Measurements from ENCODE around the gene EXOC3L2. TPM values are rescaled to one million over a fixed set of nuclear protein-coding genes. Genes with fewer than 3 reads are reported as not detected.
"Not testable (repeated sequence)": the region's sequence is repeated elsewhere in the genome, so short reads cannot be mapped to it uniquely, and the experiment has no call there.

EXOC3L2 gene
- total RNA-seq: 9.0 TPM

DNA sequence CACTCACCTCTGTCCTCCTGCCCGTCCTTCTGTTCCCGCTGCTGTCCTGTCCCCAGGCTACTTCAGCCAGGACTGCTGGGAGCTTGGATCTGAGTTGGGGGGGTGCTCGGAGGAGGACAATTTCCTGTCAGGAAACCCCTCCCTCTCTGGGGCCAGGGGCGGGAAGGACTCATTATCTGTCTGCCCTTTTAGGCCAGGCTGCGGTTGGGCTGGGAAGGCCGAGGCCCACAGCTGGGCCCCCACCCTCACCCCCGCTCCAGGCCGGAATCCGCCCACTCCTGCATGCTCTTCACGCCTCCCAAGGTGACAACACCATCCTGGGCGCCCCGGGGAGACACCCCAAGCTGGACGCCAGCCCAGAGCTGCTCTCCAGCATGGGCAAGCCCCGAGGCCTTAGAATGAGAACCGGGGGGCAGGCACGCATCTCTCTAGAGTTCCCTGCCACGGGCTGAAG, at the start of gene EXOC3L2:
Gene EXOC3L2 (minus strand): TSS at position 74 of the 454 bp plus-strand sequence. CDS start 6,362 bp downstream, outside the sequence.
- DNase-seq (ENCODE audit: low spot score): no peak

DNA sequence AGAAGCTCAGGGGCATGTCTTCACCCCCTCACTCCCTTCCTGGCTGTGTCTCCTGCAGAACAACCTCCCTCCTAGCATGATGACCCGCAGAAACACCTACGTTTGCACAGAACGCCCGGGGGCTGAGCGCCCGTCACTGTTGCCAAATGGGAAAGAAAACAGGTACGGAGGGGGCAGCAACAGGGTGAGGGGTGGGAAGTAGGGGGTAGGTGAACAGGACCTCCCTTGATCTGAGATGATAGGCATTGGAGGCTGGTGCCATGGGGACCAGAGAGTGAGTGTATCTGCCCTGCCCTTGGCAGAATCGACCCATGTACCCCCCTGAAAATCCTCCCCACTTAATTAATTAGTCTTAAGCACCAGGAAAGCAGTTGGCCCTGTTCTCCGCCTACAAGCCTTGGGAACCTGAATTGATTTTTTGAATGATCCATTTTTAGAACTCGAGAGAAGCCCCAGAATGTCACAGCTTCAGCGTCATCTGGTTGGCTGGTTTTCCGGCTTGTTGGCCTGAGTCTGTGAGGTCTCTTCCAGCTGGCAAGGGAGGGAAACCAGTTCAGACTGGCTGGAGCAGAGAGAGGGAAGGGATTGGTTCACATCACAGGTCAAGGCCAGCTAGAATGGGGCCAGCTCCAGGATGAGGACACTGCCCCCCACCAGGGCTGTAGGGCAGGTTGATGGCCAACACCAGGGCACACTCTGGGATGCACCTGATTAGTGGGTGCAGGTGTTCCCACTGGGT, 49.3 kb upstream of the EXOC3L2 start:
- peak; percentile 82 for DNase-seq (ENCODE audit: low spot score)

DNA sequence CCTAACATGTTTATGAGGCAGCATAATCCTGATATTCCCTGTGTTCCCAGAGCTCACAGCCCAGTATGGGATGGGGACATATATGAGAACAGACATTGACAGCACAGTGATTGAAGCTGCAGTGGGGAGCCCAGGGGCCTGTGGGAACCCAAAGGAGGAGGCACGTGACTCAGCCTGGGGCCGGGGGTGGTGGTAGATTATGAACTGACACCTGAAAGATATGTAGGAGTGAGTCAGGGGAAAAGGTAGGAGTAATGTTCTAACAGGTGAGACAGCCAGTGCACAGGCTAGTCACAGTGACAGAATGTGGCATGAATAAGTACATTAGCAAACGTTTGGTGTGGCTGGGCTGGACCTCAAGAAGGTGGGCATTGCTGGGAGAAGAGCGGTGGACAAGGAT, 48.5 kb upstream of the EXOC3L2 start:
- no peak for DNase-seq (ENCODE audit: low spot score)

DNA sequence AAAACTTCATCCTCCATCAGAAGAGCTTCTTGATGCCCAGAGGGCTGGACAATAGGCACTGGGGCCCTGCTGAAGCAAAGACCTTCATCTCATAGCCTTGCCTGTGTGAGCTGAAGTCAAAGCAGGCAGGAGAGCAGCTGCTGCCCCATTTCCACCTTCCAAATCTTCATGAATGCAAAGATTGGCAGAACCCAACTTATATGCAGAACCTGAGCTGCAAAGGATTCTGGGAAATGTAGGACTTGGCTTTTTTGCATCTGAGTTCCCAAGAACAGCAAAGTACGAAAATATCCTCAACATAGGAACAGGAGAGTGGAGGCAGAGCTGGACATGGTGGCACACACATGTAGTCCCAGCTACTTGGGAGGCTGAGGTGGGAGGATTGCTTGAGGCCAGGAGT, 46.6 kb upstream of the EXOC3L2 start:
- DNase-seq (ENCODE audit: low spot score): no peak

DNA sequence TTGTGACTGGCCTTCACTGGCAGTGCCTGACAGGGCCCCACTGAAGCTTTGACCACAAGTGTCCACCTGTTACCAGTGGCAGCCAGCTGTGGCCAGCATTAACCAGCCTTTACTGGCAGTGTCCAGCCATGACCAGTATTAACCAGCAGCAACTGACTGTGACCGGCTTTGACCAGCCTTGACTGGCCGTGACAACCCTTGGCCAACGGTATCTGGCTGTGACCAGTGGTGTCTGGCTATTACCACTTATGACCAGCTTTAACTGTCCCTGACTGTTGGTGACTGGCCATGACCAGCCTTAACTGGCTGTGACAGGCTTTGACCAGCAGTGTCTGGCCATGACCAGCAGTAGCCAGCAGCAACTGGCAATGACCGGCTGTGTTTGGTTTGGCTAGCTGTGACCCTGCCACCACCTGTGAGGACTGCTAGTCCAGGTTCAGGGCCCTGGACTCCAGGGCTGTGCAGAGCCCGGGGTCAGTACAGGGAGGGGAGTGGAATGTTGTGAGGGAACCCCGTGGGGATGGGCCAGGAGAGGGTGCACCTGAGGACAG, 45.2 kb upstream of the EXOC3L2 start:
- no peak for DNase-seq (ENCODE audit: low spot score)

DNA sequence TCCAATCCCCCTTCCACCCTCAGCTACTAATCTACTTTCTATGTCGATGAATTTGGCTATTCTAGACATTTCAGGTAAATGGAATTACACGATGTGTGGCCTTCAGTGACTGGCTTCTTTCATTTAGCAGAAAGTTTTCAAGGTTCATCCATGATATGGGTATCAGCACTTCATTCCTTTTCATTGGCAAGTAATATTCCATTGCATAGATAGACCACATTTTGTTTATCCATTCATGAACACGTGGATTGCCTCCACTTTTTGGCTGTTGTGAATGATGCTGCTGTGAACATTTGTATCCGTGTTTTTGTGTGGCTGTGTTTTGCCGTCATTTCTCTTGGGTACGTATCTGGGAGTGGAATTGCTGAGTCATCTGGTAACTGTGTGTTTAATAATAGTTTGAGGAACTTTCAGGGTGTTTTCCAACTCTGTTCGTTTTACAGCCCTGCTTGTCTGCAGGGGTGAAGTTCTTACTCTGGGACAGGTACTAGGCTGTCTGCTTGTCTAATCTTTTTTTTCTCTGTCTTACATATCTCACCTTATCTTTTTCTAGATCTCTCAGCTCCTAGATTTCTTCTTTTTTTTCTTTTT, 38.3 kb upstream of the EXOC3L2 start:
- no peak for DNase-seq (ENCODE audit: low spot score)

DNA sequence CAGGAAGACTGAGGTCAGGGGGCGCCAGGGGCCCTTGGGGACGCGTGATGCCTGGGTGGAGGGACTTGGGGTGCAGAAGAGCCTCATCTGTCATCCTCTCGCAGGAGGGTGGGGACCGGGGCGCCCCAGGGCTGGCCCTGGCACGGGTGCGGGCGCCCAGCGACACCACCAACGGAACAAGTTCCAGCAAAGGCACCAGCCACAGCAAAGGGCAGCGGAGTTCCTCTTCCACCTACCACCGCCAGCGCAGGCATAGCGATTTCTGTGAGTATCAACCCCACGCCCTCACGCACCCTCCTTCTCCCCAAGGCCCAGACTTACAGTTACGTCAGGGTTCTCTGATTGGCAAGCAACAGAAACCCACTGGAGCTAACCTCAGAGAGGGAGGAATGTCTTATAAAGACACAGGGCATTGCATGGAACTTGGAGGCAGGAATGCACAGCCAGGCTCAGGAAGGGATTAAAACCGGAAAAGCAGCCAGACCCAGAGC, 35.3 kb upstream of the EXOC3L2 start:
- no peak for DNase-seq (ENCODE audit: low spot score)

DNA sequence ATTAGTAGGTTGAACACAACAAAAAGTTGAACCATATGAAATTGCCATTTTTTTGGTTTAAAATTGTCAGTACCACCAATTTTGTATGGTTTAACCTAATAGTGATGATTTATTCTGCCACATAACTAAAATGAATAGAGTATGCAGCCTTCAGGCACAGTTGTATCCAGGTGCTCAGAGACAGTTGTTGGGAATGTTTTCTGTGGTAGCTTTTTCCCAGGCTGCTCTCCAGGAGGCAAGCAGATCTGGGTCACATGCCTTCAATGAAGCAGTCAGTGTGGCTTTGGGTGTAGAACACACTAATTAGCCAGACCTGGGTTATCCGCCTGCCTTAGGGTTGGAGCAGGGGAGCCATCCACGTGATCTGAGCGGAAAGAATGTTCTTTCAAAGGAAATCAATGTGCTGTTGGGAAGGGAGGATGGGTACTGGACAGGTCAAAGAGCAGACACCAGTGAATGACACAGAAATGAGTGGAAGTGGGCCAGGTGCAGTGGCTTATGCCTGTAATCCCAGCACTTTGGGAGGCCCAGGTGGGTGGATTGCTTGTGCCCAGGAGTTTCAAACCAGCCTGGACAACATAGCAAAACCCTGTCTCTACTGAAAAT, 34.5 kb upstream of the EXOC3L2 start:
- no peak for DNase-seq (ENCODE audit: low spot score)

DNA sequence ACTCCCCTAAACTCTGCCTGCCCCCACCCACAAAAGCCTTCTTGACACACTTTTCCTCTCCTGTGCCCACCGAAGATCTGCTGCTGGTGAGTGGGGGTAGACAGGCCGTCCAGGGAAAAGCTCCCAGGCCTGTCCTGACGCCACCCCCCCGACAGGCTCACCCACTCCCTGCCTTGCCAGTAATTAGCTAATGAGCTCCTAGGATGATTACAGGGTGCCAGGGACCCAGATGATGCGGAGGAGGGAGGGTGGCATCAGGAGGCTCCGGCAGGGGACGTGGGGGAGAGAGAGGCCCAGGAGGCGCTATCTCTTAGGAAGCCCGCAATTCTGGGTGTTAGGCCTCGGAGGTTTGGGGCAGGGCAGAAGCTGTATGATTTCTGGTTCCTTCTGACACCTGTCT, 32.9 kb upstream of the EXOC3L2 start:
- no peak for DNase-seq (ENCODE audit: low spot score)

DNA sequence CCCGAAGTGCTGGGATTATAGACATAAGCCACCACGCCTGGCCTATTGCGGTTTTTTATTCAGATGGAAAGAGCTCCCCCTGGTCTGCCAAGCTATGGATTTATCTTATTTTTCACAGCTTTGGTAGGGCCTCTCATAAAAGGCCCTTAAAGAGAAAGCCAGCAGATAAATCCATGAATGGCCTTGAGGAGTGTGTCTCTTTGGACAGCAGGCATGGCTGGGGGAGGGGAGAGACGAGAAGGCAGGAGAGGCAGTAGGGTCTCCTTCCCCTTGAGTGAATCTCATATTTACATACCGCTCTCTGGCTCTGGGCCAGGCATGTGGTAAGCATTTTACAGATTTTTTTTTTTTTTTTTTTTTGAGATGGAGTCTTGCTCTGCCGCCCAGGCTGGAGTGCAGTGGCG, 31.1 kb upstream of the EXOC3L2 start:
- no peak for DNase-seq (ENCODE audit: low spot score)

DNA sequence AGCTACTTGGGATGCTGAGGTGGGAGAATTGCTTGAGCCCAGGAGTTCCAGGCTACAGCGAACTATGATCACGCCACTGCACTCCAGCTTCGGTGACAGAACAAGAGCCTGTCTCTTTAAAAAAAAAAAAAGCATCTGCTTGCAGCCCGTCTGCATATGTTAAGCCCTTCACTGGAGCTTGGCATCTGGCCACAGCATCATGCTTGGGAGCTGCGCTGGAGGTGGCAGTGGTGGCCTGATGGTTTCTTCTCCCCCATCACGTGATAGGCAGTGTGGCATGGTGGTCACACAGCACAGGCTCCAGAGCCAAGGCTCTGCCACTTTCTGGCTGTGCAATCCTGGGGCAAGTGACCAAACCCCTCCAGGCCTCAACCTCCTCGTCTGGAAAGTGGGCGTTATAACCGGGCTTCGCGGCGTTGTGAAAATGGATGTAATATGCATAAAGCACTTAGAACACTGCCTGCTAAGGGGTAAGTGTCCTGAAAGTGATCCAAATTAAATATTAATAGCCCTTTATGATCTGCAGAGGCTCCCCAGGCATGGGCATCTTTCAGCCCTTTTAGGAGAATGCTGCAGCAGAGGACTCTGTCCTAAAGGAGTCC, 30.3 kb upstream of the EXOC3L2 start:
- DNase-seq (ENCODE audit: low spot score): no peak

DNA sequence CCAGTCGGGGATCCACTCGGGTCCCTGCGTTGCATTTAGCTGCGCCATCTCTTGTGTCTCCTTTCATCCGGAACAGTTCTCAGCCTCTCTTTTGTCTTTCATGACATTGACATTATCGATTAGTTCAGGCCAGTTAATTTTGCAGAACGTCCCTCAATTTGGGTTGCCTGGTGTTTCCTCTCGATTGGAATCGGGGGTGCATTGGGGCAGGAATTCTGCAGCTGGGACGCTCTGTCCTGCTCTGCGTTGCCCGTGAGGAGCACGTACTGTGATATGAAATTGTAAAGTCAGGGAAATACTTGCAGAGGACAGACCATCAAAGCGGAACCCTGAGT, 28.3 kb upstream of the EXOC3L2 start:
- DNase-seq (ENCODE audit: low spot score): no peak

DNA sequence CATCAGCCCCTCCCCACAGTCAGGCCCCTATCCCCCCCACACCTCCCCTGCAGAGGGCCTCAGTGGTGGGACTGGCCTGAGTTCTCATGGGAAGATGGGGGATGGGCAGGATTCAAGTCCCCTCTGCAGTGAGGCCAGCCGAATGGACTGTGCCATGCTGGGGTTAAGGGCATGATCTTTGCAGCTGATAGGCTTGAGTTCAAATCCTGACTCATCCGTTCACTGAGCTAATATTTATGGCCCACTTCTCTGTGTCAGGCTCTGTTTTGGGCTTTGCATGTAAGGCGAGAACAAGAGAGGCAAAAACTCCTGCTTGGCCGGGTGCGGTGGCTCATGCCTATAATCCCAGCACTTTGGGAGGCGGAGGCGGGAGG, 26.5 kb upstream of the EXOC3L2 start:
- DNase-seq (ENCODE audit: low spot score): no peak

DNA sequence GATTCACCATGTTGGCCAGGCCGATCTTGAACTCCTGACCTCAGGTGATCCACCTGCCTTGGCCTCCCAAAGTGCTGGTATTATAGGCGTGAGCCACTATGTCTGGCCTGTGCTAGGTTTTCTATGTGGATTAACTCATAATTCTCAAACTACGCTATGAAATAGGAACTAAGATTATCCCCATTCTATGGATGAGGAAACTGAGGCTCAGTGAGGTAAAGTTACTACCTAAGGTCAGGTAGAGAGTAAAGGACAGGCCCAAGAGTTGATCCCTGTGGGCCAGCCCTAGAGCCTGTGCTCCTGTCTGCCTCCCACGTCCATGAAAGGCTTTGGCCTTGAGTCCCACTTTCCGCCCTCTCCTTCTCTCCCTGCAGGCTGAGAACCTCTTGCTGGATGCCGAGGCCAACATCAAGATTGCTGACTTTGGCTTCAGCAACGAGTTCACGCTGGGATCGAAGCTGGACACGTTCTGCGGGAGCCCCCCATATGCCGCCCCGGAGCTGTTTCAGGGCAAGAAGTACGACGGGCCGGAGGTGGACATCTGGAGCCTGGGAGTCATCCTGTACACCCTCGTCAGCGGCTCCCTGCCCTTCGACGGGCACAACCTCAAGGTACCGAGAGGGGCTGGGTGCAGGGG, 26.0 kb upstream of the EXOC3L2 start:
- DNase-seq (ENCODE audit: low spot score): no peak

DNA sequence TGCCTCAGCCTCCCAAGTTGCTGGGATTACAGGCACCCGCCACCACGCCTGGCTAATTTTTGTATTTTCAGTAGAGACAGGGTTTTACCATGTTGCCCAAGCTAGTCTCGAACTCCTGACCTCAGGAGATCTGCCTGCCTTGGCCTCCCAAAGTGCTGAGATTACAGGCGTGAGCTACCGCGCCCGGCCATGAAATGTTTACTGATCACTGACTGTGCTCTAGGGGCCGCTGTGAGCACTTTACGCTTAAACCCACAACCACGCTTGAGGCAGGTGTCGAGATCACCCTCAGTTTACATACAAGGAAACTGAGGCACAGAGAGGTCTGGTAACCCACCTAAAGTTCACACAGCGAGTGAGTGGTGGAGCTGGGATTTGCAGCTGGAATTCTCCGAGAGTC, 24.7 kb upstream of the EXOC3L2 start:
- DNase-seq (ENCODE audit: low spot score): not testable (repeated sequence)

DNA sequence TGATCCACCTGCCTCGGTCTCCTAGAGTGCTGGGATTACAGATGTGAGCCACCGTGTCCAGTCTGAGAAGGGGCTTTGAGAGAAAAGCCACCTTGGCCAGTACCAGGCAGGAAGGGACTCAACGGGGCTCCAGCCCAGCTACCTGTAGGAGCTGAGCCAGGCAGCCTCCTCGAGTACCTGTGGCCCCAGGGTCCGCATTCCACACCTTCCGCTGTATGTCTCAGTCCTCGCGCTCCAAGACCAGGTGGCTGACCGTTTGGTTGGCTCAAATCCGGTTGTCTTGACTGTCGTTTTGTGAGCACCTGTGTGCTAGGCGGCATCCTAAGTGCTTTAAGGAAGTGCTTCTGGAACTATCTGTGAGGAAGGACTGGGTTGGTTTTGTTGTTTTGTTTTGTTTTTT, 22.1 kb upstream of the EXOC3L2 start:
- no peak for DNase-seq (ENCODE audit: low spot score)

DNA sequence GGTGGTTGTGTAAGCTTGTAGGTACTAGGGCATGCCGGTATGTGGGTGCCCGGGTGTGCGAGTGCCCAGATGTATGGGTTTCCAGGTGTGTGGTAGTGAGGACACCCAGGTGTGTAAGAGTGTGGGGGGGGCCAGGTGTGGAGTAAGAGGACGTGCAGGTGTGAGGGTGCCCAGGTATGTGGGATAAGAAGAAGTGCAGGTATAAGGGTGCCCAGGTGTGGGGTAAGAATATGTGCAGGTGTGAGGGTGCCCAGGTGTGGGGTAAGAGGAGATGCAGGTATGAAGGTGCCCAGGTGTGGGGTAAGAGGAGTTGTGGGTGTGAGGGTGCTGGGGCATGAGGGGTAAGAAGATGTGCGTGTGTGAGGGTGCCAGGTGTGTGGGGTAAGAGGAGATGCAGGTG, 20.2 kb upstream of the EXOC3L2 start:
- no peak for DNase-seq (ENCODE audit: low spot score)

DNA sequence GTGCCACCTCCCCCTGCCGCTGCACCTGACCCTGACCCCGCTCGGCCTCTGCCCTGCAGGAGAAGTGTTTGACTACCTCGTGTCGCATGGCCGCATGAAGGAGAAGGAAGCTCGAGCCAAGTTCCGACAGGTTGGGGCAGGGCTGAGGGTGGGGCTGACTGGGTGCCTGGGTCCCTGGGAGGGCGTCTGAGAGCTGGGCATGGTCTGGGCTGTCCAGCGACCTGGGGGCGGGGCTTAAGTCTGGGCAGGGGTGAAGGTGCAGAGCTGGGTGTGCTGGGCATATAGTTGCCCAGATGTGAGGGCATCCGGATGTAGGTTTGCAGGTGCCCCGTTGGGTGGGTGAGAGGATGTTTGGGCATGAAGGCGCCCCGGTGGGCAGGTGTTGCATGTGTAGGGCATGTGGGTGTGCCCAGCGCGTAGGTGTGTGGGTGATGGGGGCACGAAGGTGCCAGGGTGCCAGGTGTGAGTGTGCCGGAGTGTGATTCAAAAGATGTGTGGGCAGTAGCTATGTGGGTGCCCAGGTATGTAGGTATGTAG, 19.6 kb upstream of the EXOC3L2 start:
- DNase-seq (ENCODE audit: low spot score): no peak

DNA sequence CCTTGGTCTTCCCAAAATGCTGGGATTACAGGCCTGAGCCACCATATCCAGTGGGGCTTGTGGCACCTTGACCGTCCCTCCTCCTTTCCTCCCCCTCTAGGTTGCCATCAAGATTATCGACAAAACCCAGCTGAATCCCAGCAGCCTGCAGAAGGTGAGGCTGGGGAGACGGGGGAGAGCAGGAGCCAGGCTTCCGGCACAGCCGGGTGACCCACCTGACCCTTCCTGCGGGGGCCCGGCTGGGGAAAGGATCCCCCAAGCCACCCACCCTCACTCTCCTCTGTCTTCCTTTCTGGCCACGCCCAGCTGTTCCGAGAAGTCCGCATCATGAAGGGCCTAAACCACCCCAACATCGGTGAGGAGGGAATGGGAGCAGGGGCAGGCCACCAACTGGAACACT, 17.8 kb upstream of the EXOC3L2 start:
- no peak for DNase-seq (ENCODE audit: low spot score)

DNA sequence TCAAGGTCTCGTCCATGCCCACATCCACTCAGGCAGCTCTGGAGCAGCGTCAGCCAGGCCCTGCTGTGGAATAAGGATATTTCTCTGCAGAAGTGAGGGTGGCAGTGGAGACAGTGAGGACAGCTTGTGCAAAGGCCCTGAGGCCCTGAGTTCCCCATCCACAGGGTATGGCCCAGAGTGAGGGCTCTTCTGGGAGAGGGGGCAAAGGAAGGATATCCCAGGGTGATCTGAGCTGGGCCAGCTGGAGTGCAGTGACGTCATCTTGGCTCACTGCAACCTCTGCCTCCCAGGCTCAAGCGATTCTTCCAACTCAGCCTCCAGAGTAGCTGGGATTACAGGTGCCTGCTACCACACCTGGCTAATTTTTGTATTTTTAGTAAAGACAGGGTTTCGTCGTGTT, 17.4 kb upstream of the EXOC3L2 start:
- DNase-seq (ENCODE audit: low spot score): no peak

DNA sequence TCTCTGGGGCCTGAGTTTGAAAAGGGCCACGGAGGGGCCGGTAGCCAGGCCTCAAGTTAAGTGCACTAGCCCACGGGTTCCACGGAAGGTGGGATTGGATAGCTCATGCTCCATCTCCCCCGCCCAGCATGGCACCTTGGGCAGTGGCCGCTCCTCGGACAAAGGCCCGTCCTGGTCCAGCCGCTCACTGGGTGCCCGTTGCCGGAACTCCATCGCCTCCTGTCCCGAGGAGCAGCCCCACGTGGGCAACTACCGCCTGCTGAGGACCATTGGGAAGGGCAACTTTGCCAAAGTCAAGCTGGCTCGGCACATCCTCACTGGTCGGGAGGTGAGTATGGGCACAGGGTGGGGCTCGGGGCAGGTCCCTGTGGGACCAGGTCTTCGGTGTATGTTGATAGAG, 13.7 kb upstream of the EXOC3L2 start:
- no peak for DNase-seq (ENCODE audit: low spot score)

DNA sequence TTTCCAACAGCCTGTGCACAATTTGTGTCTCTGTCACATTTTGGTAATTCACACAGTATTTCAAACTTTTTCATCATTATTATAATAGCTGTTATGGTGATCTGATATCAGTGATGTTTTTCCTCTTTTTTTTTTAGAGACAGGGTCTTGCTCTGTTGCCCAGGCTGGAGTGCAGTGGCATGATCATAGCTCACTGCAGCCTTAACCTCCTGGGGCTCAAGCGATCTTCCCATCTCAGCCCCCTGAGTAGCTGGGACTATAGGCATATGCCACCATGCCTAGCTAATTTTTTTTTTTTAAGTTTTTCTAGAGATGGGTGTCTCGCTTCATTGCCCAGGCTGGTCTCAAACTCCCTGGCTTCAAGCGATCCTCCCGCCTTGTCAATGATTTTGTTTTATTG, 11.6 kb upstream of the EXOC3L2 start:
- no peak for DNase-seq (ENCODE audit: low spot score)

Data from mucosa of gallbladder (tissue), 1 donor.